Islet precursor cell (in vitro differentiated cells): ENCODE results near the gene PIP5K1B.

Experiments
- DNase-seq: peaks from one replicate; pipeline ENCODE4 v3.0.0-alpha.2; 2018

PIP5K1B gene

DNA sequence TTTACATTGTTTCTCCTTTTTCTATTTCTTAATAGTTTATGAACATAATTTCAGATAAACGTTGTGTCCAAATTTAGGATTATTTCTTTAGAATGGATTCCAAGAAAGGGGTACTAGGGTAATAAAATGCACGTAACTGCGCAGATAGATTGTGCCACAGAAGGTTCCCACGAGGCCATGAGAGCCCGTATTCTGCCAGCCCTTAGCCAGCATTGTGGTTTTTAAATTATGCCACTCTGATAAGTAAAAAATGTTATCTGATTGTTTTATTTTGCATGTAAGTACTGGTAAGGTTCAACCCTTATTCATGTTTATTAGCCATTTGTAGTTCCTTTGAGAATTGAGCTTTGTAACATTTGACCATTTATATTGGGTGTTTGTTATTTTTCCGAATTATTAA is 220.1 kb downstream of the PIP5K1B start:
- DNase-seq = no peak

- DNase-seq = no peak
Measured at GRCh38 chr9:68927165-68927564, 222.1 kb downstream of the PIP5K1B start.

- DNase-seq = no peak
Measured at GRCh38 chr9:68931821-68932220, 226.8 kb downstream of the PIP5K1B start.

- DNase-seq = no peak
Measured at GRCh38 chr9:68932458-68932857, 227.4 kb downstream of the PIP5K1B start.

- no peak for DNase-seq
Measured at GRCh38 chr9:68933434-68934328, 228.6 kb downstream of the PIP5K1B start.

GRCh38 chr9:68934329-68934644 is 229.2 kb downstream of the PIP5K1B start:
- DNase-seq = no peak

DNA sequence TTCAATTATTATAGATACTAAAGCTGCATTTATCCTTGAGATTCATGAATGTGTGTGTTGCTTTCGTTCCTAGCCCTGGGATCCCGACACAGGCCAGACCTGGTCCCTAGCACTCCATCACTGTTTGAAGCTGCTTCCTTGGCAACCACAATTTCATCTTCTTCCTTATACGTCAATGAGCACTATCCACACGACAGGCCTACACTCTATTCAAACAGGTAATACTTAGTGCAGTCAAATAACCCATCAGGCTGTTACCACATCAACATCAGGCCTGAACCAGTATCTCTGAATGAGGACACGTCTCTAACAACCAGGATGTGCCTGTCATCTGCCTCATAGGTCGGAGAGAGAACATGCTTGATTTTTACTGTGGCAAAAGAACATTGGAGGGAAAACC is 235.5 kb downstream of the PIP5K1B start:
- DNase-seq = no peak

GRCh38 chr9:68941780-68942459 is 236.9 kb downstream of the PIP5K1B start:
- no peak for DNase-seq

GRCh38 chr9:68942790-68943189 is 237.8 kb downstream of the PIP5K1B start:
- DNase-seq = no peak

GRCh38 chr9:68947015-68947414 is 242.0 kb downstream of the PIP5K1B start:
- no peak for DNase-seq

- DNase-seq = no peak
Measured at GRCh38 chr9:68947842-68948569, 243.0 kb downstream of the PIP5K1B start.

DNA sequence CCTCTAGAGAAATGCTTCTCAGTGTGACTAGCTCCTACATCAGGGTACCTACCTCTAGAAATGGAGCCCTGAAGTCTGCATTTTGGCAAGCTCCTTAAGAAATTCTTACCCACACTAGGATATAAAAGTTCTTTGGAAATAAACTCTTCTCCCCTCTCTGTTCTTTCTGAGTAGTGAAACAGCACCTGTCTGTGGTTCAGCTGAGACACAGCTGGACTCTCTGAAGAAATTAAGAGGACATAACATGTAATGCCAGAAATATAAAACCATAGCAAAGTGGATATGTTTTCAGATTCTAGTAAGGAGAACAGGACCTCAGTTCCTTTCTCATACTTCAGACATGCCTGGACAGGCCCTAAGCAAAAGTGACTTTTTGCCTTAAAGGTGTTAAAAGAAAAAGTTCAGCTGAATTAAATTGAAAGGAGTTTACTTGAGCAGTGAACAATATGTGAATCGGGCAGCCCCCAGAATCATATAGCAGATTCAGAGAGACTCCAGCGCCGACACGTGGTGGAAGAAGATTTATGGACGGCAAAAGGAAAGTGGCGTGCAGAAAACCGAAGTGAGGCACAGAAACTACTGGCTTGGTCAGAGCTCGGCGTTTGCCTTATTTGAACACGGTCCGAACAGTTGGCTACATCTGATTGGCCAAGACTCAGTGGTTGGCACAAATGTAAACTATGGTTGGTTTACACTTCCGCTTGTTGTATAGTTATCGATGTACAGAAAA is 244.4 kb downstream of the PIP5K1B start:
- DNase-seq = no peak

GRCh38 chr9:68950188-68950587 is 245.1 kb downstream of the PIP5K1B start:
- no peak for DNase-seq

DNA sequence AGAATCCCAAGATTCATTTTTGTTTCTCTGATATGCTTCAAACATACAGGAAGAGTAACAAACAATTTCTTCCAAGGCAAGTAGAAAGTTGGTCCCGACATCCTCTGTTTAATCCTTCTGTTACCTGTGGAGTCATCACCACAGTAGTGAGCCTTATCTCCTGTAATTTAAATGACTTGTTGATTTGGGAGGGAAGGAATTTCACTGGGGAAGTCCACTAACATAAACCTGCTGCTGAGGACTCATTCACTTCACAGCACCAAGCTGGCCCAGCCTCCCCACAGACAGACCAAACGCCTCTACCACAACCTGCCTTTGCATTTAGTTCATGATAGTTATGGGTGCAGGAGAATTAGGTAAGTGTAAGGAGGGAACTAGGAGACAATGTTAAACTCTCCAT is 245.6 kb downstream of the PIP5K1B start:
- DNase-seq = no peak

DNA sequence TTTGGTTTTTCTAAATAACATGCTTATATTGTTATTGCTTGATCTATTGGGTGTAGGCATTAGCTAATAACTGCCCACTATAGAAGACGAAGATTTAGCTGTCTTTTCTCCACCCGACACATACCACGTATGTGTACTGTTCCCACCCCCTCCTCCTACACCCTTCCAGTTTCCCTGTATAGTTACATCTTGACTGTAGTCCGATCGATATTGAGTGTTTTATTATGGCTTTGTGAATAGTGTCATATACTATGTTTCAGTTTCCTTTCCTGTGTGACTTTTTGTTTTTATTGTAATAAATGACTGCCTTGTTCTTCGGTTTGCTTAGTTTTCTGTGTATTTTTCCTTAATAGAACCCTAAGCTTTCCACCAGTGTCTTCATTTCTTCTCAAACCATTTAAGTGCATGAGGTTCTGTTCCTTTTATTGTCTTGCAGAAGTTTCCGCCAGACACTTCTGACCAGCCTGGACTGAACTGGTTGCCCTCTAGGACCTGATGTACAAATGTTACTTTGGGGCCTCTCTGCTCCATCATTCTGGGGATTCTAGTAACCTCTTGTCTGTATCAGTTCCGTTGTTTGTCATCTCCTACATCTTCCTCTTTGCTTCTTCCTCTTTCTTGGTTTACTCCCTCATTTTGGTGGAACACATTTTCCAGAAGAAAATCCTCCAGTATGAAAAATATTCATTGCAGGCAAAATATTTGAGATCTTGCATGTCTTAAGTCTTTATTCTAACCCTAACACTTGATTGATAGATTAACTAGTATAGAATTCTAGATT is 247.0 kb downstream of the PIP5K1B start:
- no peak for DNase-seq

DNA sequence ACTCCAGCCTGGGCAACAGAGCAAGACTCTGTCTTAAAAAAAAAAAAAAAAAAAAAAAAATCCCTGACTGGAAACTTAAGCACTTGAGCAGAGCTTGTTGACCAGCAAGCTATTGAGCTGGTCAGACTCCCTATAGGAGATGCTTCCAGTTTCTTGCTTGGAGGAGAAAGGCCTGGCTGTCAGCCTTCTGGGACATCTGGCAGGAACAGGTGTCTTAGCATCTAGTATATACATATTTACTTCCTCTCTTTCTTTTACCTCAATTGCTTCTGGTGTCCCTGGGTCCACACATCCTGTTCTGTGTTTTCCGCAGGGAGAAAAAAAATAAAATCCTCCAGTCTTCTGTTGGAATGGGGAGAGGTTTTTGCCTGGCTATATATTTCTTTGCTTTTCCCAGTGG is 248.7 kb downstream of the PIP5K1B start:
- DNase-seq = no peak

GRCh38 chr9:68955330-68955729 is 250.3 kb downstream of the PIP5K1B start:
- no peak for DNase-seq

DNA sequence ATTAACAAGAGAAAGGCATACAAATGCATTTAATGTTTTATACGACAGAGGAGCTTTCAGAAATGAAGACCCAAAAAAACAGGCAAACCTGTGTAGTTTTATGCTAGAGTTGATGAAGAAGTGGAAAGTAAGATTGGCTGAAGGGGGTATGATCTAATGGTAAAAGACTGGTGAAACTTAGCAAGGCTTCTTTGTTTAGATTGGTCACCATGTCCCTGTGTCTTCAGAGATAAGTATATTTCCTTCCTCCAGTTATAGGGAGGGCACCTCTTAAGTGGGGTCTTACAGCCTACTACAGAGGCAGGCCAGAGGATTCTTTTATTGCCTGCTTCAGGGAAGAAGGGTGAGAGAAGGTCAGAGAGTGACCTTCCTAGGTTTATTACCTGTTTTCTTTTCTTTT is 252.4 kb downstream of the PIP5K1B start:
- no peak for DNase-seq

- no peak for DNase-seq
Measured at GRCh38 chr9:68961587-68961986, 256.5 kb downstream of the PIP5K1B start.

DNA sequence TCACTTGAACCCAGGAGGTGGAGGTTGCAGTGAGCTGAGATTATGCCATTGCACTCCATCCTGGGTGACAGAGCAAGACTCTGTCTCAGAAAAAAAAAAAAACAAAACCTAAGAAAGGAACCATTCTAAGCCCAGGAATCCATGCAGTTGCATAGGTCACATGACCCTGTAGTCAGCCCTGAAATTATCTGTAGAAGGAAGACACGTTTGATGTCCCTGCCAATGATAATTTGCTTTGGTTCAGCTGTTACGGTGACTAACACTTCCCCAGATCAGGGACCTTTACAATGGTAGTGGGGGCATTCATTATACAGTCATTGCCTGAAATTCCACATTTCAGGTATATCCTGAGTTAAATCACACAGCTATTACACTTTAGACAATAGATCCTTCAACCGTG is 258.4 kb downstream of the PIP5K1B start:
- no peak for DNase-seq

DNA sequence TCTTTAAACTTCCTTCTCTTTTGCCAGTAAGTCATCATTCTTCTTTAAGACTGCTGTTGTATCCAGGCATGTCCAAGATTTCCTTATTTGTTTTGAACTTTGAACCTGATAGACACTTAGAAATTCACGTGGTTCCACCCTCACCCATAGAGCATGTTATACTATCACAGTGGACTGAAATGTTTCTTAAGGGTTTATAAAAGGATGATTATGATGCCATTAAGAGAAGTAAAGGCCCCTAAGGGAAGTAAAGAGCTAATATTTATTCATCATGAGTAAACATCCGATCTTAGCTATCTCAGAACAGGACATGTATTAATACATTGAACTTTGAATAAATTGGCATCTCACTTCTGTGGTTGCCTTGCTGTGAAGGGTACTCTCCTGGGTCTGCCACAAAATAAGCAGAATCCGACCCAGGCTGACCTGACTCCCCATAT is 259.1 kb downstream of the PIP5K1B start:
- no peak for DNase-seq

GRCh38 chr9:68964765-68965164 is 259.7 kb downstream of the PIP5K1B start:
- no peak for DNase-seq
